HG03442 (cell line): Measurements from ENCODE around the gene TXNDC5.

Experiments
- ATAC-seq: cut with Tn5 transposase; IDR thresholded peaks from one replicate; pipeline ENCODE4 v1.9.1; 2021; ENCODE audit warnings: mild to moderate bottlenecking, moderate library complexity; ENCODE audit not compliant: unreplicated experiment

Gene TXNDC5

GRCh38 chr6:7868926-7869325 is 41.7 kb downstream of the TXNDC5 start:
- no peak for ATAC-seq

GRCh38 chr6:7866526-7866925 is 44.1 kb downstream of the TXNDC5 start:
- no peak for ATAC-seq

DNA sequence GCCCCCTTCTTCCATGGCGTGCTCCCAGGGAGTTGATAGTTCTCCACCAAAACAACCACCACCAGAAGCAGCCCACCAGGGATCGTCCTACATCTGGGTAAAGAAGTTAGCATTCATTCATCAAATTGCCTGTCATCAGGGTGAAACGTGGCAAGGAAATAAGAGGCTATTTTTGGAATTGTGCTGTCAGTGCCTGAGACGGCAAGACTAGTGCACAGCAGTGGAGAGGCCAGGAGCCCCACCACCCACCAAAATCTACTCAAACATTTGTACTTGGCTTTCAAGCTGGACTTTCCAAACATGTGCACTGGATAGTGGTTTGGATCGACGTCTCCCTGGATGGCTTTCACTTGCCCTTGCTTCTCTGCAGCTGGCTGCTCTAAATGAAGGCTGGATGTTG is 44.8 kb downstream of the TXNDC5 start:
- ATAC-seq: no peak

DNA sequence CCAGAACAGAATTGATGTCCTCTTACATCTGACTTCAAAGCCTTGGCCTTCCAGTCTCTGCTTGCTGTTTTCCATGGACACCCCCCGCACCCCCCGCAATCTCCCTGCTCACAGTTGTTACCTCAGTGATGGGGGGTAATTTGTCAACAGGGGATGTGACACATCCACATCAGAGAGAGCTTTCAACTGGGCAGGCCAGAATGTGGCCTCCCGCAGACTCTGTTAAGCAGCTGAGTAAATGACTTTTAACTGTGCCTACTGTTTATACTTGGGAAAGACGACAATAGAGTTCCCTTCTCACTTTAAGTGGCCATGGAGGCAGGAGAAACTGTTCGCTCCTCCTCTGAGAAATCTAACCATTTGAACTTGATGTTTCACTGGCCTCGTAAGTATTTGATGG is 51.0 kb downstream of the TXNDC5 start:
- no peak for ATAC-seq

- no peak for ATAC-seq
Observed at GRCh38 chr6:7851780-7852179, 58.8 kb downstream of the TXNDC5 start.

DNA sequence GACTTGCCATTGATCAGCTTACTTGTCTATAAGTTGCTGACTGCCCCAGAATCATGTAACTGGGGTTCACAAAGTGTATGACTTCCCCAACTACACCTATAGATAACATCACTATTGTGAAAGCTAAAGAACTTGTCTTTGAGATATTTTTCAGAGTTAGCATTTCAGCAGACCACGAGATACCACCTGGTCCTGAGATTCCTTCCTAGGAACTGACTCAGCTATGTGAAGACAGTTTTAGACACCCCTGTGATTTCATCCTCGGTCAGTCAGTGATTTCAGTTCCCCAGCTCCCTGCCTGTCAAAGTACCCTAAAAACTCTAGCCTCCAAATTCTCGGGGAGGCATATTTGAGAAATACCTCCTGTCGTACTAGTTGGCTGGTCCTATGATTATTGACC is 62.4 kb downstream of the TXNDC5 start:
- ATAC-seq: no peak

DNA sequence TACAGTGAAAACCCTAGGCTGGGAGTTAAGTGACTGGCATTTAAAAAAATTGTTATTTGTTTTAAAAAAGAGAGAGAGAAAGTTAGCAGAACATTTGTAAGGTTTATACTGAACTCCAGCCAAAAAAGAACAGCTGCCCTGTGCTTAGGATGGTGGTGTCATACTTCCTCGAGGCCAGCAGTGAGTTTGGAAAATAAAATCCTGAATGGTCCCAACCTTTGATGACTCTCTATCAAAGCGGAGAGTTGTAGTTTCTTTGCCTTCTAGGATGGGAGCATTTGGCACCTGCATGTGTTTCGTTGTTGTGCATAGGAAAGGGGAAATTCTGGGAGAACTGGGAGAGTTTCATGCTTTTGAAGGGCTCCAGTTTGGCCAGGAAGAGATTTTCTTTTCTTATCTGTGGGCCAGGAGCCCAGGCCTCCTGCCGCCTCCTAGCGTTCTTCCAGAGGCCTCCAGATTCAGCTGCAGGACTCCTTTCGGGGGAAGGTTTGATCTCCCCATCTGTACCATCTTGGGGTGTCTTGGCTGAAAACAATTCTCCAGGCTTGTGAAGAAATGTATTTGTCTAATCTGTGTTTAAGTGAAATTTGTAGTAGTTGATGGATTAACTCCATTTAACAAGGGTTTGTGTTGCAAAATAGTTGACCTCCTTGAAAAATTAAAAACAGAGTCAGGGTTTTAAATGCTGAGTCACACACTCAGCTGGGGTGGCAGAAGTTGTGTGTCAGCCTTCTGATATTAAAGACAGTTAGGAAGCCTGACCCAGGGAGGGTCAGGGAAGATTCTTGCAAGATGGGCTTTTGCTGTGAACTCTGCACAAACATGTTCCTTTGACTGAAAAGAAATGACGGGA is 63.4 kb downstream of the TXNDC5 start:
- no peak for ATAC-seq

DNA sequence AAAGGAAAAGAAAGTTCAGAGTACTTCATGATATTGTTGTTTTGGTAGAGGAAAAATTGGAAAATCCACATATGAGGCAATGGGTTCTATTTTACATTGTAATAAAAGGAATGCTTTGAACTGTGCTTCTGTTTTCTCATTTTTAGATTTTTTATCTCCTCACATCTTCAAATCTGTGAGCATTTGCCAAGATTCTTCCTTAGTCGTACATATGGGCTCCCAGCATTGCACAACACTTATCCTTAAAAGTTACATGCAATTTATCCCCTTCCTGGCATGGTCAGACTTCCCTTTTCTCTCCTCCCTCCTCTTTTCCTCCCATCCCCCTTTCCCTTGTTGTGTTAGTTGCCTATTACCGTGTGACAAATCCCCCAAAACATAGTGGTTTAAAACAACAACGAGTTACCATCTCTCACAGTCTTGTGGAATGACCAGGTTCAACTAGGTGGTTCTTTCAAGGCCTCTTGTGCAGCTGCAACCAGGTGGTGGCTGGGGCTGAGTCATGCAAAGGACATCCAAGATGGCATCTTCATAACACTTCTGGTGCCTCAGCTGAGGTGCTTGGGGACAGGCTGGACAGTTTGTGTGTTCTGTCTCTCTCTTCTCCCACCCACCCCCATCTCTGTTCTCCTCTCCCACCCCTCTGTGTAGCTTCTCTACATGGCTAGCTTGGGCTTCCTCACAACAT is 68.7 kb downstream of the TXNDC5 start:
- ATAC-seq: no peak

- ATAC-seq: no peak
Observed at GRCh38 chr6:7836371-7837026, 74.1 kb downstream of the TXNDC5 start.

DNA sequence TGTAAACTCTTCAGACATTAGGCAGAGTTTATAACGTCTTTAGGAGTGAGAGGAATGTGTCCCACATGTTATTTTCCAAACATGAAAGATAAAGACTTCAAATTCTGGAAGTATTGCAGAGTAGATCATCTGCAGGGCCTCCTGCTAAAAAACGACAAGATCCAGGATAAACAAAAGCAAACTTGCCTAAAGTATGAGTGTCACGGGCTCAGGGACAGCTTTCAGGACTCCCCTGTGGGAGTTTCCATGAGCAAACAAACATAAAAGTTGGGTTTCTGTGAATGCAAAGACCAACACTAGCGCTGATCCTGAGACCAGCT is 76.9 kb downstream of the TXNDC5 start:
- ATAC-seq: no peak

DNA sequence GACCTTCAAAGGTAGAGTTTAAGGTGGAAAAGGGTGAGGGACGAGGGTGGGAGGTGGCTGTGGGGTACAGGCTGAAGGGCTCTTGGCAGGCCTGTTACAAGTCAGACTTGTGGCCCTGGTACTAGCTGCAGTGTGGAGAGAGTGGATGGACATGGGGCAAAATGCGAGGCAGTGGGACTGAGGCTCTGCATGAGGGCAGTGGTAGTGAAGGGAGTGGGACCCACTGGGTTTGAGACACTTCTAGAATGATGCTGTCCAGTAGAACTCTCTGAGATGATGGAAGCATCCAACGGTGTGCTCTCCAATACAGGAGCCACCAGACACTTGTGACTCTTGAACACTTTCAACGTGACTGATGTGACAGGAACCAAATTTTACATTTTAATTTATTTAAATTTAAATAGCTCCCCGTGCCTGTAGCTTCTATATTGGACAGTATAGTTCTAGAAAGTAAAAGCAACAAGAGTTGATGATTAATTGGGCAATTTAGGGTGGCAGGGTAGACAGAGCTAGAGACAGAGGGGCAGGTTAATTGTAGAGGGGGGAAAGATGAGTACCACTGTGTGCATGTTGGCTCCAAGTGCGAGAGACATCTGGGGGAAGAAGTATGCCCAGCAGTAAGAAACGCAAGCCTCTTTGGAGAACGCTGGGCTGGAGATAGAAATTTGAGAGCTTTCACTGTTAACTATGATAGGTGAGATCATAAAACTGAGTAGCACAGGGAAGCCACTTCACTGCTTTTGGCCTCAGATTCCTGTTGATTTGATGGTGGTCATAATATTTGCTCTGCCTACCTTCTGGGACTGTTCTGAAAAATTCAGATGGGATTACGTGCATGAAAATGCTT is 77.5 kb downstream of the TXNDC5 start:
- no peak for ATAC-seq
